Measurements from ENCODE around the gene RPL29.

RPL29 gene

GRCh38 chr3:51982352-51982837, 13.3 kb downstream of the RPL29 start:
- DNase-seq (ENCODE audit: low read depth) = no peak

GRCh38 chr3:51980253-51980652, 15.4 kb downstream of the RPL29 start:
- no peak for DNase-seq (ENCODE audit: low read depth)

- DNase-seq (ENCODE audit: low read depth) = no peak
Measured at GRCh38 chr3:51978143-51978502, 17.6 kb downstream of the RPL29 start.

- no peak for DNase-seq (ENCODE audit: low read depth)
Measured at GRCh38 chr3:51977446-51978142, 18.1 kb downstream of the RPL29 start.

GRCh38 chr3:51975852-51976549, 19.7 kb downstream of the RPL29 start:
- DNase-seq (ENCODE audit: low read depth) = no peak

GRCh38 chr3:51974963-51975851, 20.5 kb downstream of the RPL29 start, which contains the start of gene ABHD14A:
TSS of gene ABHD14A (plus strand) at chr3:51975064. CDS start at chr3:51975136, 72 bp downstream.
- DNase-seq (ENCODE audit: low read depth) = no peak

- DNase-seq (ENCODE audit: low read depth) = no peak
Measured at GRCh38 chr3:51974277-51974962, 21.3 kb downstream of the RPL29 start.

GRCh38 chr3:51971350-51971749, 24.3 kb downstream of the RPL29 start:
- no peak for DNase-seq (ENCODE audit: low read depth)

GRCh38 chr3:51970606-51971300, 24.9 kb downstream of the RPL29 start:
- no peak for DNase-seq (ENCODE audit: low read depth)

- DNase-seq (ENCODE audit: low read depth) = no peak
Measured at GRCh38 chr3:51969841-51970240, 25.9 kb downstream of the RPL29 start.

GRCh38 chr3:51968883-51969678, 26.6 kb downstream of the RPL29 start:
- DNase-seq (ENCODE audit: low read depth) = no peak

GRCh38 chr3:51968170-51968775, 27.4 kb downstream of the RPL29 start:
- DNase-seq (ENCODE audit: low read depth) = no peak

GRCh38 chr3:51967384-51968169, 28.1 kb downstream of the RPL29 start, which contains the start of gene PCBP4:
TSS of gene PCBP4 (minus strand) at chr3:51967454. CDS start at chr3:51961240, 6,214 bp downstream.
- no peak for DNase-seq (ENCODE audit: low read depth)

- no peak for DNase-seq (ENCODE audit: low read depth)
Measured at GRCh38 chr3:51966922-51967383, 28.7 kb downstream of the RPL29 start.

GRCh38 chr3:51966486-51966885, 29.2 kb downstream of the RPL29 start:
- no peak for DNase-seq (ENCODE audit: low read depth)

GRCh38 chr3:51966016-51966415, 29.7 kb downstream of the RPL29 start:
- DNase-seq (ENCODE audit: low read depth) = no peak

GRCh38 chr3:51964521-51964920, 31.2 kb downstream of the RPL29 start:
- no peak for DNase-seq (ENCODE audit: low read depth)

GRCh38 chr3:51963951-51964451, 31.7 kb downstream of the RPL29 start:
- DNase-seq (ENCODE audit: low read depth) = no peak
